B cell (primary cell): ENCODE data around the gene PLCG2. TPM values are rescaled to one million over a fixed set of nuclear protein-coding genes. Genes with fewer than 3 reads are reported as not detected.

Experiments
- polyA plus RNA-seq: library from polyadenylated mRNA; depleted of rRNA; stranded (reverse); fragments of >200 nt; gene quantifications from 2 replicates; pipeline ENCODE4 v1.2.3, GENCODE V29; 2012
- total RNA-seq, 2 donors: library from RNA; stranded (reverse); fragments of 120-200 nt in 1 of 2; gene quantifications; 1 replicate in 1 of 2; 2 replicates in 1 of 2; pipeline versions ENCODE4 v1.2.3 to v1.2.4, GENCODE V29; 2013 to 2022

PLCG2 gene
- total and polyA plus RNA-seq, 2 donors (not counting 1 experiment from before 2014, with no cell fraction given): 194 to 812 TPM

Other genes starting within 250 kb of the PLCG2 start
- gene SDR42E1, start 232.2 kb downstream of the PLCG2 start, total RNA-seq: 6.9 and 8.6 TPM in 2 replicates
- gene SDR42E1, start 232.2 kb downstream of the PLCG2 start, polyA plus RNA-seq: 1.2 and 2.1 TPM in 2 replicates